ENCODE results near the gene CCNL2. TPM values are rescaled to one million over a fixed set of nuclear protein-coding genes. Genes with fewer than 3 reads are reported as not detected.

The CCNL2 gene
- total RNA-seq, 1 experiment from 2014 or later, result 142 TPM

DNA sequence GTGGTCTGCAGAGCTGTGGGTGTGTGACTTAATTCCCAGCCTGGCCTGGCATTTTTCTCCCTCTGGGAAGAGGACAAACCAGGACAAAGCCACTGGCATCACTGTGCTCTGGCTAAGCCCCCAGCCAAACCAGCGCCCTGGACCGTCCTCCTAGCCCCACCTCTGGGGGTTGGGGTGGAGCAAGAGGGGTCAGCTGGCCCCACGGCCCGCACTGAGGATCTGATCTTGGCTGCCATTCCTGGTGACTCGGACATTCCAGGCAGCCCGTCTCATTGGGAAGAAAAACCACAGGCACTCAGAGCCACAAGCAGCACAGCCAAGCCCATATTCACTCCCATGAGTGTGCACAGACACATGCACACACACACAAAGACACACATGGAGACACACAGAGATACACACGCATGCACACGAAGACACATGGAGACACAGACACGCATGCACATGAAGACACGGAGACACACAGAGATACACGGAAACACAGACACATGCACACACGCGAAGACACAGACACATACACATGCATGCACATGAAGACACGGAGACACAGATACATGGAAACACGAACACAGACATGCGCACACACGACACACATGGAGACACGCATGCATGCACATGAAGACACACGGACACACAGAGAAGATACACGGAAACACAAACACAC is 38.5 kb downstream of the CCNL2 start:
- Mint-ChIP-seq H3K4me1 (peaks cover 21% of the 10 kb centered on the region), H3K9me3 (no peaks in the 10 kb centered on the region), H3K36me3 (no peaks in the 10 kb centered on the region), H3K27me3 (ENCODE audit: low read depth) (peaks cover 30% of the 10 kb centered on the region), H3K27ac (peak overlapping the region; percentile 62; the same call in 1 of the 2 replicates), H3K4me3 (no peak overlapping the region)
- no peak for TF ChIP-seq TEAD1 (CRISPR knock-in tag; IDR thresholded peaks at IDR 0.05)
- TF ChIP-seq, protein P1, sequence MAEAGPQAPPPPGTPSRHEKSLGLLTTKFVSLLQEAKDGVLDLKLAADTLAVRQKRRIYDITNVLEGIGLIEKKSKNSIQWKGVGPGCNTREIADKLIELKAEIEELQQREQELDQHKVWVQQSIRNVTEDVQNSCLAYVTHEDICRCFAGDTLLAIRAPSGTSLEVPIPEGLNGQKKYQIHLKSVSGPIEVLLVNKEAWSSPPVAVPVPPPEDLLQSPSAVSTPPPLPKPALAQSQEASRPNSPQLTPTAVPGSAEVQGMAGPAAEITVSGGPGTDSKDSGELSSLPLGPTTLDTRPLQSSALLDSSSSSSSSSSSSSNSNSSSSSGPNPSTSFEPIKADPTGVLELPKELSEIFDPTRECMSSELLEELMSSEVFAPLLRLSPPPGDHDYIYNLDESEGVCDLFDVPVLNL (CRISPR knock-in tag; IDR thresholded peaks at IDR 0.05; ENCODE audit: borderline replicate concordance, low read depth), result no peak
- no peak for TF ChIP-seq ZNF317 (CRISPR knock-in tag; IDR thresholded peaks at IDR 0.05; ENCODE audit: borderline replicate concordance, low read depth)
- TF ChIP-seq, protein P2, sequence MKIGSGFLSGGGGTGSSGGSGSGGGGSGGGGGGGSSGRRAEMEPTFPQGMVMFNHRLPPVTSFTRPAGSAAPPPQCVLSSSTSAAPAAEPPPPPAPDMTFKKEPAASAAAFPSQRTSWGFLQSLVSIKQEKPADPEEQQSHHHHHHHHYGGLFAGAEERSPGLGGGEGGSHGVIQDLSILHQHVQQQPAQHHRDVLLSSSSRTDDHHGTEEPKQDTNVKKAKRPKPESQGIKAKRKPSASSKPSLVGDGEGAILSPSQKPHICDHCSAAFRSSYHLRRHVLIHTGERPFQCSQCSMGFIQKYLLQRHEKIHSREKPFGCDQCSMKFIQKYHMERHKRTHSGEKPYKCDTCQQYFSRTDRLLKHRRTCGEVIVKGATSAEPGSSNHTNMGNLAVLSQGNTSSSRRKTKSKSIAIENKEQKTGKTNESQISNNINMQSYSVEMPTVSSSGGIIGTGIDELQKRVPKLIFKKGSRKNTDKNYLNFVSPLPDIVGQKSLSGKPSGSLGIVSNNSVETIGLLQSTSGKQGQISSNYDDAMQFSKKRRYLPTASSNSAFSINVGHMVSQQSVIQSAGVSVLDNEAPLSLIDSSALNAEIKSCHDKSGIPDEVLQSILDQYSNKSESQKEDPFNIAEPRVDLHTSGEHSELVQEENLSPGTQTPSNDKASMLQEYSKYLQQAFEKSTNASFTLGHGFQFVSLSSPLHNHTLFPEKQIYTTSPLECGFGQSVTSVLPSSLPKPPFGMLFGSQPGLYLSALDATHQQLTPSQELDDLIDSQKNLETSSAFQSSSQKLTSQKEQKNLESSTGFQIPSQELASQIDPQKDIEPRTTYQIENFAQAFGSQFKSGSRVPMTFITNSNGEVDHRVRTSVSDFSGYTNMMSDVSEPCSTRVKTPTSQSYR (CRISPR knock-in tag; IDR thresholded peaks at IDR 0.05), result no peak
- TF ChIP-seq CDX4 (CRISPR knock-in tag; IDR thresholded peaks at IDR 0.05; ENCODE audit: borderline replicate concordance), result no peak
- TF ChIP-seq NR1H2 (CRISPR knock-in tag; IDR thresholded peaks at IDR 0.05), result no peak
- TF ChIP-seq HMGA2 (CRISPR knock-in tag; IDR thresholded peaks at IDR 0.05), result no peak
- TF ChIP-seq, protein P3, sequence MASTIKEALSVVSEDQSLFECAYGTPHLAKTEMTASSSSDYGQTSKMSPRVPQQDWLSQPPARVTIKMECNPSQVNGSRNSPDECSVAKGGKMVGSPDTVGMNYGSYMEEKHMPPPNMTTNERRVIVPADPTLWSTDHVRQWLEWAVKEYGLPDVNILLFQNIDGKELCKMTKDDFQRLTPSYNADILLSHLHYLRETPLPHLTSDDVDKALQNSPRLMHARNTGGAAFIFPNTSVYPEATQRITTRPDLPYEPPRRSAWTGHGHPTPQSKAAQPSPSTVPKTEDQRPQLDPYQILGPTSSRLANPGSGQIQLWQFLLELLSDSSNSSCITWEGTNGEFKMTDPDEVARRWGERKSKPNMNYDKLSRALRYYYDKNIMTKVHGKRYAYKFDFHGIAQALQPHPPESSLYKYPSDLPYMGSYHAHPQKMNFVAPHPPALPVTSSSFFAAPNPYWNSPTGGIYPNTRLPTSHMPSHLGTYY (CRISPR knock-in tag; IDR thresholded peaks at IDR 0.05), result no peak
- no peak for TF ChIP-seq FOXJ3 (CRISPR knock-in tag; IDR thresholded peaks at IDR 0.05; ENCODE audit: borderline replicate concordance)
- TF ChIP-seq E2F1 (CRISPR knock-in tag; IDR thresholded peaks at IDR 0.05), result no peak
- TF ChIP-seq ZNF138 (CRISPR knock-in tag; conservative IDR thresholded peaks at IDR 0.05), result no peak
- TF ChIP-seq RORB (CRISPR knock-in tag; IDR thresholded peaks at IDR 0.05), result no peak
- no peak for TF ChIP-seq MYBL2 (CRISPR knock-in tag; IDR thresholded peaks at IDR 0.05)
- TF ChIP-seq FOXP1 (CRISPR knock-in tag; IDR thresholded peaks at IDR 0.05; ENCODE audit: borderline replicate concordance), result no peak
- TF ChIP-seq NFATC4 (CRISPR knock-in tag; IDR thresholded peaks at IDR 0.05), result no peak
- TF ChIP-seq ELF4 (CRISPR knock-in tag; IDR thresholded peaks at IDR 0.05; ENCODE audit: low read depth), result no peak
- CTCF ChIA-PET, result no interaction called here
- no peak for ATAC-seq
- peak; percentile 21 for DNase-seq (ENCODE audit: low spot score)
- POLR2A ChIA-PET, result interaction anchor here (1.0 kb wide), 1 partner anchor 38 kb away, joined by 3 read pairs; the partner anchor contains the start of gene CCNL2

DNA sequence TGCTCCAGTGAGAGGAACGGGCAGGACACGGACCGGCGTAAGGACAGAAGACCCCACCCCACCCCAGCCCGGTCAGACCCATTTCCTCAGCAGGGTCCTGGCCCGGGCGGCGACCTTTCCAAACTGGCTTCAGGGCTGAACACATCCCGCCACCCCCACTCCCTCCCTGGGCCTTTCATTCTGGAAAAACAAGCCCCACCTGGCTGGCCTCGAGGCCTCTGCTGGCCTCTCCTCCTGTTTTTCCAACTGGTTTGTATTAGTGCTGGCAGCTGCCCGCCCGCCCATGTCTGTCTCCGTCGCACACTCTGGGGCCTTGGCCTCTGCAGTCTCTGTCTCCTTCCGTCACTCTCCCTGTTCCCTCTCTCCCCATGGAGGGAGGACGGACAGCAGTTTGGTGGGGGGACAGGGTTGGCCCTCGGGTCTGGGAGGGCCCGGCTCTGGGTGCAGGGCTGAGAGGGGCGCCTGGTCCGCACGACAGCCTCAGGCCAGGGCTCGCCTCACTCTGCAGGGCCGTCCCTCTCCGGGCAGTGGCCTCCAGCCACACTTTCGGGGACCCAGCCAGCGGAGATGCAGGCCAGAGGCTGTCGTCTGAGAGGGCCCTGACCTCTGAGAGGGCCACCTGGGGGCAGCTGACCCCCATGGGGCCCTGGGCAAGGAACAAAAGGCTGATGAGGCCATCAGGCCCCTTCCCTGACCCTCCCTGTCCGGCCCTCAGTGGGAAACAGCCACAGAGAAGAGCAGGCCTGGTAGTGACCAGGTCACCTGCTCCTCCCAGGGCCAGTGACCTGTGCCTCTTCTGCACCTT is 39.3 kb downstream of the CCNL2 start:
- Mint-ChIP-seq H3K27me3 (ENCODE audit: low read depth) (peaks cover 28% of the 10 kb centered on the region), H3K4me1 (peaks cover 21% of the 10 kb centered on the region), H3K9me3 (no peaks in the 10 kb centered on the region), H3K4me3 (no peak overlapping the region), H3K27ac (no peak overlapping the region), H3K36me3 (no peaks in the 10 kb centered on the region)
- DNase-seq (ENCODE audit: low spot score) (peak; percentile 15), ATAC-seq (no peak)
- POLR2A ChIA-PET, result interaction anchor here (1.0 kb wide), 1 partner anchor 39 kb away, joined by 3 read pairs; the partner anchor contains the start of gene CCNL2
- no peak for TF ChIP-seq ZNF121 (CRISPR knock-in tag; IDR thresholded peaks at IDR 0.05)
- TF ChIP-seq ZNF219 (CRISPR knock-in tag; IDR thresholded peaks at IDR 0.05; ENCODE audit: borderline replicate concordance), result no peak
- TF ChIP-seq E2F1 (CRISPR knock-in tag; IDR thresholded peaks at IDR 0.05), result no peak
- no peak for TF ChIP-seq ATF2 (CRISPR knock-in tag; IDR thresholded peaks at IDR 0.05; ENCODE audit: borderline replicate concordance, low read depth)
- no peak for TF ChIP-seq TCF7 (CRISPR knock-in tag; IDR thresholded peaks at IDR 0.05; ENCODE audit: low read depth)
- 0 out of 2 replicates have a peak, but pooled peaks have one; percentile 10 for TF ChIP-seq GABPB1 (CRISPR knock-in tag; IDR thresholded peaks at IDR 0.05)
- TF ChIP-seq ZNF671 (CRISPR knock-in tag; IDR thresholded peaks at IDR 0.05), result no peak
- CTCF ChIA-PET, result interaction anchor here (1.9 kb wide), 1 partner anchor 11 kb away, joined by 8 read pairs; no protein-coding TSS in a partner anchor

All from WTC11 (cell line).